IPS-18c (cell line): ENCODE measurements around the gene GNB2.

Source experiments
- H3K4me3 ChIP-seq: 2 replicates; pipeline ENCODE4 v1.7.0; 2013; ENCODE audit warnings: low read depth, mild to moderate bottlenecking, low read length, moderate library complexity; ENCODE audit not compliant: insufficient read depth
- H3K9me3 ChIP-seq: one replicate; pipeline ENCODE4 v1.6.1; 2013; ENCODE audit warnings: mild to moderate bottlenecking, low read length, moderate library complexity; ENCODE audit not compliant: control insufficient read depth, insufficient read depth

GNB2 gene

DNA sequence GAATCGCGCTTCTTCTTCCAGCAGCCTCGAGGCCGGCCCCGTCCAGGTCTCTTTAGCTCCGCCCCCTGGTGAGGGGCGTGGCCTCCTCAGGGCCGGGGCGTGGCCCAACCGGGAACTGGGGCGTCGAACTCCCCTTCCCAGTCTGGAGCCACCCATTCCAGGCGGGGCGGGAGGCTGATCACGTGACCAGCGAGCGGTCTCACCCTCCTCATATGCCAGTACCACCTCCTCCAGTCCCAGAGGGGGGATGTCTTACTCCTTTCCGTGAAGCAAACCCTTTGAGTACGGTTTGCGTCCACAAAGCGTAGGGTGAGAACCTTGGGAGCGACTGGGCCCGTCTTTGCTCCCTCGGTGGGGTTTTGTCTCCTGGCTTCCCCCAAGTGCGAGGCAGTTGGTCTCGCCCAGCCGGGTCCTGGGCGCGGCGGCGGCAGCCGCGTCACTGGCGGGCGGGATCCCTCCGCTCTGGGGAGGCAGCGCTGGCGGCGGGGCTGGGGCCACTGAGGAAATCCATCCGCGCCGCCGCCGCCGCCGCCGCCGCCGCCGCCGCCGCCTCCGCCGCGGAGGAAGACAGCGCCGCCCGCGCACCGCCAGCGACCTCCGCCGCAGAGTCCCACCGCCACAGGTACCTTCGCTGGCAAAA is at the start of gene GNB2:
Gene GNB2, plus strand, starts transcription at position 439 of the 640 bp plus-strand sequence. CDS start 2,526 bp downstream, outside the sequence.
- H3K4me3 ChIP-seq, result peak within 1 kb of the TSS; percentile 77
- H3K9me3 ChIP-seq, result no peaks in the 10 kb centered on the region

DNA sequence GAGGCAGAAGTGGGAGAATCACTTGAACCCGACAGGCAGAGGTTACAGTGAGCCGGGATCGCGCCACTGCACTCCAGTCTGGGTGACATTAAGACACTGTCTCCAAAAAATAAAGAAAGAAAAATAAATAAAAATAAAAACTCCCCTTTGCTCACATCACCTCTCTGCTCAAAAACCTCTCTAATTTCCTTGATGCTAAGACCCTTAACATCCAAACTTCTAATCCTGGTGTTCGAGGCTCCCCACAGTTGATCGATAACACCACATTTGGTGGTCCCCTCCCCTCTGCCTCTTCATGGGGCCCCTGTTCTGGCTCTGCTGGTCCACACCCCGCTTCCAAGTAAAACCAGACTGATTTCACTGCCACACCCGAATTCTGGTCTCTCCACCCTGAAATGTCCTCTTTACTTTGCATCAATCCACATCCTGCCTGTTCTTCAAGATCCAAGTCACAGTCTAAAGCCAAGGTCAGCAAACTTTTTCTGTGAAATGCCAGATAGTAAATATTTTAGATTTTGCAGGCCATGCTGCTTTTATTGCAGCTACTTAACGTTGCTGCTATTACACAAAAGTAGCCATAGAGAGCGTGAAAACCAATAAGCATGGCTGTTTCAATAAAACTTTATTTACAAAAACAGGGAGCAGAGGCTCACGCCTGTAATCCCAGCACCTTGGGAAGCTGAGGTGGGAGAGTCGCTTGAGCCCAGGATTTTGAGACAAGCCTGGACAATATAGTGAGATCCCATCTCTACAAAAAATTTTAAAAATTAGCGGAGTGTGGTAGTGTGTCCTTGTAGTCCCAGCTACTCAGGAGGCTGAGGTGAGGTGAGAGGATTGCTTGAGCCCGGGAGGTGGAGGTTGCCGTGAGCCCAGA is 49.4 kb upstream of the GNB2 start:
- H3K4me3 ChIP-seq, result no peak overlapping the region
- no peaks in the 10 kb centered on the region for H3K9me3 ChIP-seq

DNA sequence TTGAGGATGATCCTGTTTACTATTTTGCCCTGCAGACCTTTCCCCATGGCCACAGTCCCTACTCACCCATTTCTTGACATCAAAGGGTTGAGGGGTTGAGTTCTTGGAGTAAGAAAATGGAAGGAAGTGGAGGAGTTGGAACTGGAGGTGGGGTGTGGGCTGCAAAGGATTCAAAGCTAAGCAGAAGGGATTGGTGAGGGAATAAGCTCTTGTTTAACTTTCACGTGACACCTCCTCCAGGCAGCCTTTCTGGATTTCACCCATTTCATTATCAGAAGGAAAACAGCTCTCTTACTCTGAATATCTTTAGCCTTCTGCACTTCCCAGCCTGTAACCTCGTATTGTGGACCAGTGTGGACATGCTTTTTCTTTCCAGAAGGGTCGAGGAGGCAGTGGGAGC is 47.5 kb upstream of the GNB2 start:
- Histone ChIP-seq H3K4me3 (peak overlapping the region; percentile 46), H3K9me3 (no peaks in the 10 kb centered on the region)

DNA sequence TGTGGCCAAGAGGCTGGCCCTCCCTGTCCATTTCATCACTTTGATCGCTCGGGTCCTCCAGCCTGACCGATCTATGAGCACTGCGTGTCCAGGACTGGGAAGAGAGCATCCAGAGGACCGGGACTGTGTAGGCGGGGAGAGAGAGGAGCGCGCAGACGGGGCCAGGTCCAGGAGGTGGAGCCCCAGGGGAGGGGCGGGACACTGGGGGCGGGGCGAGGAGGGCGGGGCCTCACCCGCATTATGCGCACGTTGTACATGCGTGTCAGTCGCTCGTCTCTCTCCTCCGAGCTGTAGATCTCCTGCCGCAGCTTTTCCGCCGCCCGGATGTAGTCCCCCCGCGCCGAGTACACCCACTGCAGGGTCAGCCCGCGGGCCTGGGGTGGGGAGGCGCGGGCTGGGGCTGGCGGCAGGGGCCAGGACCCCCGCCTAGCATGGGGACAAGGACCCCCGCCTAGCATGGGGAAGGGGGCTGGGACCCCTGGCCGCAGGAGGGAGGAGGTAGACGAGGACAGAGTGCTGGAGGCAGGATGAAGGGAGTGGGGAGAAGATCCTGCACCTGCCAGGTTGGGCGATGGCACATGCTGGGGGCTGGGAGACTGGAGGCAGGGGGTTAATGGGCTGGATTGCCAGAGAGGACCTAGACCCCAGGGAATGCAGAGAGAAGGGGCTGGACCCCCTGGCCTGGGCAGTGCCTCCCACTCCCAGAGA is 46.9 kb upstream of the GNB2 start:
- Histone ChIP-seq H3K4me3 (peak overlapping the region; percentile 46), H3K9me3 (no peaks in the 10 kb centered on the region)

DNA sequence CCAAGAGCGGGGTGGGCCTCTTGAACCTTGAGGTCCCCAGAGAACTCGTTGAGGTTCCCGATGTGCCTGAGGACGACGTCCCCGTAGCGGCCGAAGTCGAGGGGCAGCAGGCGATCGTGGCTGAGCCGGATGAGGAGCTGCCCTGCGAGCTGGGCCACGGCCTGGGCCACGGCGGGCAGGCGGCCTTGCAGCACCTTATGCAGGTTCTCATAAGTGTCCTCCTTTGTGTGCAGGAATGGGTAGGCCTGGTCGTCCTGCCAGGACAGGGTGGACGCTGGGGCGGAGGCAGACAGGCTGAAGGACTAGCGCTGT is 46.3 kb upstream of the GNB2 start:
- H3K9me3 ChIP-seq, result no peaks in the 10 kb centered on the region
- H3K4me3 ChIP-seq, result peak overlapping the region; percentile 43

DNA sequence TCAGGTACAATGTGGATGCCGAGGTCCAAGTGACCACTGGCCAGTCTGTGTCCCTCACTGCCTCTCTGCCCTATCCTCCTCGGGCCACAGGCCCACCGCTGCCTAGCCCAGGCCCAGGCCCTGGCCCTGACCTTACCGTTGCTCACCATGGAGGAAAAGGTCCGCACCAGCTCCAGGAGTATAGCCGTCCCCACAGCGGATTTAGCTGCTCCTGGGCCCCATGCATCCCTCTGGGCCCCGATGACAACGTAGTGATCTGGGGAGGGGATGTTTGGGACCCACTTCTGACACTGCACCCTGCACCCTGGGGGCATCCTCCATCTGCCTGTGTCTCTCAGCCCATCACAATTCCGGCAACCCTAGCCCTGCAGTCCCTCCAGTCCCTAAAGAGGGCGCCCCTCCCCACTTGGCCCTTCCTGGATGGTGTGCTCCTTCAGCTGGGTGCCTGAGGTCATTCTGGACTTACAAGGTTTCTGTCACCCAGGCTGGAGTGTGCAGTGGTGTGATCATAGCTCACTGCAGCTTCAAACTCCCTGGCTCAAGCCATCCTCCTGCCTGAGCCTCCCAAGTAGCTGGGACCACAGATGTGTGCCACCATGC is 44.3 kb upstream of the GNB2 start:
- H3K9me3 ChIP-seq, result no peaks in the 10 kb centered on the region
- H3K4me3 ChIP-seq, result no peak overlapping the region

DNA sequence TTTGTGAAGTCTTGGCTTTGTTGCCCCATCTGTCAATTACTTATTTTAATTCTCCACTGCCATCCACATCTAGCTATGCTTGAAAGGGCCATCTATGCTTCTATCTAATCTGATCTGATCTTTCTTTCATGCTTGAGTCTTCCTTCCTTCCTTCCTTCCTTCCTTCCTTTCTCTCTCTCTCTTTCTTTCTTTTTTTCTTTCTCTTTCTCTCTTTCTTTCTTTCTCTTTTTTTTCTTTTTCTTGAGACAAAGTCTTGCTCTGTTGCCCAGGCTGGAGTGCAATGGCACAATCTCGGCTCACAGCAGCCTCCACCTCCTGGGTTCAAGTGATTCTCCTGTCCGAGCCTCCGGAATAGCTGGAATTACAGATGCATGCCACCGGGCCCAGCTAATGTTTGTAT is 43.5 kb upstream of the GNB2 start:
- H3K4me3 ChIP-seq, result no peak overlapping the region
- H3K9me3 ChIP-seq, result no peaks in the 10 kb centered on the region

DNA sequence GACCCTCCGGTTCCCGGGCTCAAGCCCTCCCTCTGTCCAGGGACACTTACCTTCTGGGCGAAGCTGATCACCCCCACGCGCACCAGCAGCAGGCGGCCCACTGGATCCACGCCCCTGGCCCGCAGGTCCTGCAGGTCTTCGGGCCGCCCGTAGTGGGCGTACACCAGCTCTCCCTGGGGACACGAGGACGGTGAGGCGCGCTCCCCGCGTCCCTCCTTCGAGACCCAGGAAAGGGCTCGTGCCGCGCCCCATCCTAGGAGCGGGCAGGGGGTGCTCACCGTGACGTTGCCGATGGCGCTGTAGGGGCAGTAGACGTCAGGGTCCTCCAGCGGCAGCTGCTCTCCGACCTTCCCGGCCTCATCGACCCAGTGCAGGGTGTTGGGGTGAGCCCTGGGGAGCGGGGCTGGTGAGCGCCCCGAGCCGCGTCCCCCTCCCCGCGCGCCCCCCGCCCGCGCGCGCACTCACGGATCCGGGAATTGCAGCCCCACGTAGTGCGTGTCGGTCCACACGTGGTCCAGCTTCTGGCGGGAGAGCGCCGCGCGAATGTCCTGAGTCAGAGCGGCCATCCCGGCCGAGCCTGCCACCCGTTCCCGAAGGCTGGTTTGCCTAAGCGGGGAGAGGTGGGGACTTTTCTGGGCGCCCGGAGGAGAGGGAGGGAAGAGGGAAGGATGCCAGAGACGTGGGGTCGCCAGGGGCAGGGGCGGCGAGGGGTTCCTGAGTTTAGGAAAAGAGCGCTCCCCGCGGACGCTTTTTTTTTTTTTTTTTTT is 40.4 kb upstream of the GNB2 start:
- Histone ChIP-seq H3K9me3 (no peaks in the 10 kb centered on the region), H3K4me3 (peak overlapping the region; percentile 58)

DNA sequence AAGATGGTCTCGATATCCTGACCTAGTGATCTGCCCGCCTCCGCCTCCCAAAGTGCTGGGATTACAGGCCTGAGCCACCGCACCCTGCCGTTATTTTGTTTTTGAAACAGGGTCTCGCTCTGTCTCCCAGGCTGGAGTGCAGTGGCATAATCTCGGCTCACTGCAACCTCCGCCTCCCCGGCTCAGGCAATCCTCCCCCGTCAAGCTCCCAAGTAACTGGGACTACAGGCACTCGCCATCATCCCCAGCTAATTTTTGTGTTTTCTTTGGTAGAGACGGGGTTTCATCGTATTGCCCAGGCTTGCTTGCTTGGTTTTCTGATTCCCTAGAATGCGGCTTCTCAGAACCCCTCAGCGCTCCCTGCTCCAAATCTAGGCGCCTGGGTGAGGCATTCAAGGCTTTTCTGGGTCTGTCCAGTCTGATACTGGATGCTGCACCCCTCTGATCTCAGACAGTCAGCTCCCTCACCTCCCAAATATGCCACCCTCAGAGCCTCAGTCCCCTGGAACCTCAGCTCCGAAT is 33.5 kb upstream of the GNB2 start:
- Histone ChIP-seq H3K9me3 (no peaks in the 10 kb centered on the region), H3K4me3 (no peak overlapping the region)

DNA sequence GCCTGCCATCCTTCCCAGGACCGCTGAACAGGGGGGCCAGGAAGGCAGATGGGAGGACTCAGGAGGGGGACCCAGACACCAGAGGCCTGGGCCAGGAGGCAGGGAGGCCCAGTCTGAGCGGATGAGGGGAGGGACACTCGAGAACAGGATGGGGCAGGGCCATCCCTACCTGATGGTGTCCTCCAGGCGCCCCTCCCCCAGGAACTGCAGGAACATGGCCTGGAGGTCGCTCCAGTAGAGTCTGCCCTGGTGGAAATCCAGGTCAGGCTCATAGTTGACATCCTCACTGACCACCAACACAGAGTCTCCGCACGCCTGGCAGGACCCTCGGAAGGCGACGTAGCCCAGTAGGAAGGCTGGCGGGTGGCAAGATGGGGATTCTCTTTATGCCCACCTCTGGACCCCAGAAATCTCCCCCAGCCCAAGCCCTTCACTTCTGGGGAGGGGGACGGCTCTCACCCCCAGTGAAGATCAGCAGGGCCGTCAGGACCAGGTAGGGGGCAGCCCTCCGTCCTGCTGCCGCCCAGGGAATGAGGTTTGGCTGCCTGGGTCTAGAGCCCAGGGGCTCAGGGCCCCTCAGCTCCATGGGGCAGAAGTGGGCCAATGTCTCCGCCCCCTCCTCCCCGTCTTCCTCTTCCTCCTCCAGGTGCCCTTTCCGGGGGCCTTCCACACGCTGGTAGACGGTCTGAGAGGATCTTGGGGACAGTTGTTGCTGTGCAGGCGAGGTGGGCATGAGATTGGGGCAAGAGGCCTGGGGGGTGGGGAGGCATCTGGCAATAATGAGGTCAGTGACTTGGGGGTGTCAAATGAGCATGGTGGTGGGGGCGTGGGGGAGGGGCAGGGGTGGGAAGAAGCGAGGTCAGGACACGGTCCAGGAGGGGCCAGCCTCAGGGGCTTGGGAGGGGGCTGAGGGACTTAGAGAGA is 32.8 kb upstream of the GNB2 start:
- H3K9me3 ChIP-seq, result no peaks in the 10 kb centered on the region
- H3K4me3 ChIP-seq, result no peak overlapping the region

DNA sequence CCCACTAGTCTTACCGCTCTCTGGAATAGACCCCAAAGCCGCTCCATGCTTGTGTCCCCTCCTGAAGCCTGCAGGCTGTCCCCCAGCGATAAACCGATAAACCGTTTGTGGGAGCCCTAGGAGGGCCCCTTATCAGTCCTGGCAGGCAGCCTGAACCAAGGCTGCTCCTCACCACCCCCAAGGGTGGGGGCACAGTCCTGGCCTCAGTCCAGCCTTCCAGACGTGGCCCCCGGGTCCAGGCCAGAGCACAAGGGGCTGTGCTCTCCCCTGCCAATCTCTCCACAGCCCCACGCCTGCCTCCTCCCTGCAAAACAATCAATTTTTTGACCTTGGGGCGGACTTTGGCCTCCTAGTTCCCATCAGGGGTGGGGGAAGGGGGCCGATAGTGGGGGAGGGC is 32.1 kb upstream of the GNB2 start, which contains the start of gene TFR2:
Gene TFR2, minus strand, starts transcription at position 90 of the 397 bp plus-strand sequence. Its CDS starts 43 bp downstream, at position 47.
- Histone ChIP-seq H3K9me3 (no peaks in the 10 kb centered on the region), H3K4me3 (no peak within 1 kb of the TSS)

DNA sequence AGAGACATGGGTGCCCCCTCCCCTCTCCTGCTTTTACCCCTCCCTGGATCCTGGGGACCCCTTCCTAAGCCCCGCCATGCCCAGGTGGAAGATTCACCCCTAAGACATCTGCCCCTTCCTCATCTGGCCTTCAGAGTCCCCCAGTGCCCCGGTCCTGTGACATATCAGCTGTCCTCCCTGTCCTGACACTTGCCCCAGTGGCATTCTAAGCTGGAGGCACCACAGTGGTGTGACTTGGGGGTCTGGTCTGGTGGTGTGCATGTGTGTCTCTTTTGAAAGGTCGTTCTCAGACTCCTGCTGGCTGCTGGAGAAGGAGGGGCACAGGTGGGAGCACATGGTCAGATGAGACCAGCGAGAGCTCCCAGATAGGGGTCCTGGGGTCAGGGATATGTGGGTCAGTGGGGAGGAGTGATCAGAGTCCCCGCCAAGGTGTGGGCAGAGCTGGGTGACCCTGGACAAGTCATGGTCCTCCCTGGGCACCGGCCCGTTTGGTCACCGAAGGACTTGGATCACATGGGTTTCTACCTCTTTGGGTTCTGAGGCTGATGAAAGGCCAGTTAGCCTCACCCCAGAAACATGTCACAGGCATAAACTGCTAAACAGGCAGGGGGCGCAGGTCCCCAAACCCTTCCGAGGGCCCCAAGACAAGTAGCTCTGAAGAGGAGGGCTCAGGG is 31.5 kb upstream of the GNB2 start:
- no peak overlapping the region for H3K4me3 ChIP-seq

DNA sequence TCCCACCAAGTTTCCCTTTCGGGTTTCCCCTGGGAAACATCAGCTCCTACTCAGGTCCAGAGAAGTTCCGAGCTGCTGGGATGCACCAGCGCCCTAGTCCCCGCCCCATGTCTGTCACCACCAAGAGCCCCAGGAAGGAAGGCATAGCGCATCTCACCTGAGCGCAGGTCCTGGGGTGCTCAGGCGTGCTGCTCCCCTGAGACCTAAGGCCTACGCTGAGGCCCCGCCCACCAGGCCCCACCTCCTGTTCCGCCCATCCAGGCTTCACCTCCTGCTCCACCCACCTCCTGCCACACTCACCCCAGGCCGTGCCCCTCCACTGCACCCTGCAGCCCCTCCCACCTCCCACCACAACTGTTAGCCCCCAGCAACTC is 31.0 kb upstream of the GNB2 start:
- peak overlapping the region; percentile 20; the same call in 1 of the 2 replicates for H3K4me3 ChIP-seq
- no peaks in the 10 kb centered on the region for H3K9me3 ChIP-seq

More for the DNA sequence above, 31.5 kb upstream of the GNB2 start:
- no peaks in the 10 kb centered on the region for H3K9me3 ChIP-seq

DNA sequence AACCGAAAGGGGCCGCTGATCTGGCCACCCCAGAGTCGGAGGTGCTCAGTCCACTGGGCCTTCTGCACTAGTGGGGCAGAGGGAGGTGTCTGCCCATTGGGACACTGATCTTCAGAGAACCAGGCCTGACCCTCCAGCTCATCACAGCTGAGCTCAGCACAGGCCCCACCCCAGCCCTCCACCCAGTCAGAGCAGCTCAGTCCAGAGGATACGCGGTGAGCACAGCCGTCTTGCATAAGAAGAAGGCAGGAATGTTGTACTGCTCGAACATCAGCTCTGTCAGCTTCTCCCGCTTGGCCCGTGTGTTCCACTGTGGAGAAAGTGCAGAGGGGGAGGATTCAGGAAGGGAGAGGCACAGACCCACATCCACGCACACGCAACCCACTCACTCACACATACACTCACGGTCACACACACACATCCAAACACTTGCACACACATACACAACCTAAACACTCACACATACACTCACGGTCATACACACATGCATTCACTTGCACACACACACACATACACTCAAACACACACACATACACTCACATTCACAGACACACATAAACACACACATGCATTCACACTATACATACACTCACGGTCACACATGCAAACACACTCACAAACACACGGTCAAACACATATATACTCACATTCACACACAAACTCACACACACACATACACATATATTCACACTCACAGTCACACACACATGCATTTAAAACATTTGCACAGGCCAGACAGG is 23.5 kb upstream of the GNB2 start:
- H3K4me3 ChIP-seq, result no peak overlapping the region
- no peaks in the 10 kb centered on the region for H3K9me3 ChIP-seq
